Hypothalamus (tissue), 51 donors: ENCODE data around the gene DPYD.
"Not testable (repeated sequence)": the region's sequence is repeated elsewhere in the genome, so short reads cannot be mapped to it uniquely, and the experiment has no call there.

Experiments
- DNase-seq, 51 donors: peaks; one replicate each; lab custom pipeline; 2025; lab: John Stamatoyannopoulos, UW

The DPYD gene

DNA sequence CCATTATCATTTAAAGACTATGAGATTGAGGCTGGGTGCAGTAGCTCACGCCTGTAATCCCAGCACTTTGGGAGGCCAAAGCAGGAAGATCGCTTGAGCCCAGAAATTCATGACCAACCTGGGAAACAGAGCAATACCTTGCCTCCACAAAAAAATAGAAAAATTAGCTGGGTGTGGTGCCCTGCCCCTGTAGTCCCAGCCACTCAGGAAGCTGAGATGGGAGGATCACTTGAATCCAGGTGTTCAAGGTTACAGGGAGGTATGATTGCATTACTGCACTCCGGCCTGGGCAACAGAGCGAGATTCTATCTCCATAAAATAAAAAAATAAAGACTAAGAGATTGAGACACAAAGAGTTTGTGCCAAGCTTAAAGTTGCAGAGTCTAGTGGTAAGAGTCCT is 537.0 kb downstream of the DPYD start:
- DNase-seq, result no peak

DNA sequence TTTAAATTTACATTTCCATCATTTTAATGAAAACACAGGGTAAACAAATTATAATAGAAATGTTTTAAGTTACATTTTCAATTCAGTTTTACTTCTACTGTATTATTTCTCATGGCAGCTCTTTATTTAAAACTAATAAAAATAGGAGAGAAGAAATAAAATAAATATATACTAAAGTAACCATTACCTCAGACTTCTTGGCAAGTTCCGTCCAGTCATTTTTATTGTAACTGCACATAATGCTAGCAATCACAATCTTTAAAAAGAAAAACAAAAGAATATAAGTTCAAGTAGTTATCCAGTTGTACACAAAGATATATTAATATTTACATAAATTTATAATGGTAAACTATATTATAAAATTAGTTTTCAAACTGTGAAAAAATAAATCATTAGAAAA is 538.6 kb downstream of the DPYD start:
- no peak for DNase-seq

DNA sequence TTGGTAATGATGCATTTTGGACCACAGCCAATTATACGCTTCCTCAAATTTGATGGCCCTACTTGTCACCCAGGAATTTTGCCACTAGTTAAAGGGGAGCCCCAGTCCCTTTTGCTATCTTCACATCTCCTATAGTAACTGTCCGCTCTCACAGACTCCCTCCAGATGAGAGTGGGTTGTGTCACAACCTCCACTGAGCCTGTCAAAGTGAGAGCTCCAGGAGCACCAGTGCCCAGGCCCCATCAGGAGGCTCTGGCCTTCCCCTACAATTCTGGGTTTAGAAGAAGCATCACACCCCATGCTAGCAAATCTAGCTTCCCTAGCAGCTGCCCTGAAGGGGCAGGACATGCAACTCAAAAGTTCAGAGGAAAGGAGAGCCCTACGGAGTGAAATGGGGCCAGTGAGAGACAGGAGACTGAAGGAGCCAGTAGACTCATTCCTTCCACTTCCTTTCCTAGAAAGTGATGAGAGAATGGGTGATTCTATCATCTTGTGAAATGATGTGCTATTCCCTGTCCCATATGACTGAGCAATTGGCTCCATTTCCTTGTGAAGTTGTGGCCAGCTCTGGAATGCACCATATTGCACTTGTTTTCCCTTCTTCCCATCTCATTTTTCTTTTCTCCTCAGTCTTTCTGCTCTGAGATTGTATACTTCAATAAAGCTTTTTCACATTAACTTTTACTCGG is 541.3 kb downstream of the DPYD start:
- DNase-seq, result no peak

DNA sequence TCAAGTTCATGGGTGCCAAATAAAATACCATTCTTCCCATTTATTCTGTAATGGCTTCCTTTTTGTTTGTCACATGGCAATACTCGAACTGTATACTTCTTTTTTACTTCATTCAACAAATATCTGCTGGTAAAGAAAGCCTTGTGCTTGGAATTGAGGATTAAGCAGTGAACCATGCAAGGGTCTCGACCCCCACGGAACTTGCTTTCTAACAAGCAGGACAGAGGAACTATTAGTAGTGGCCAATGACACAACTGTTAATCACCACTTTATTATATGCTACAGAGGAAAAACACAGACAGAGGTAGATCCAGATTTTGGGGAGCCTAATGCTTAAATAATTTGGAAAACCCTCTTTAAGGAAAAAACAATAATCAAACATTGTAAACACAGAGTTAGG is 542.2 kb downstream of the DPYD start:
- DNase-seq, result no peak

DNA sequence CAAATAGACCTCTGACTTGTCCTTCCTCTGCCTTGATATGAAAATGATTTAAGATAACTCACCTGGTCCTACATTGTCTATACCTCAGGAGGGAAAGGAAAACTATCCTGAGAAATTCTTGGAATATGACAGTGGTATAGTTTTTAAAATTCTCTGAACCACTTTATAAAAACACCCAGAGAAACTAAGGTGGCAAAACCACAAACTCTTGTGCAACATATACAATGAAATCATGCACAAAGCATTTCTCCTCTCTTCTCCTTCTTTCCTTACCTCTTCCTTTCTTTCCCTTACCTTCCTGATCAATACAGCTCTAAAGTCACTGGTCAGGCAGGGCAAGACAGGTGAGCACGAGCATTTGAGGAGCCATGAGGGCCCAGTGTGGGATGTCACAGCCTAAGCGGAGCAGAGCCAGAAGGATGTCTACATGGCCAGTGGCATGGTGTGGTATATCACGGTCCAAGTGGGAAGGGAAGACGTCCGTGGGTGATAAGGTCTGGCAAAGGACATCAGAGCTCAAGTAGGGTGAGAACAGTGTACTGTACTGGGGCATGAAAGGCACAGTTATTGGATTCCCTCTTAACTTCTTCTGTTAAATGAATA is 543.3 kb downstream of the DPYD start:
- no peak for DNase-seq

GRCh38 chr1:97373000-97373399 is 547.8 kb downstream of the DPYD start:
- no peak for DNase-seq

- DNase-seq, result no peak
Measured at GRCh38 chr1:97372531-97372930, 548.3 kb downstream of the DPYD start.

DNA sequence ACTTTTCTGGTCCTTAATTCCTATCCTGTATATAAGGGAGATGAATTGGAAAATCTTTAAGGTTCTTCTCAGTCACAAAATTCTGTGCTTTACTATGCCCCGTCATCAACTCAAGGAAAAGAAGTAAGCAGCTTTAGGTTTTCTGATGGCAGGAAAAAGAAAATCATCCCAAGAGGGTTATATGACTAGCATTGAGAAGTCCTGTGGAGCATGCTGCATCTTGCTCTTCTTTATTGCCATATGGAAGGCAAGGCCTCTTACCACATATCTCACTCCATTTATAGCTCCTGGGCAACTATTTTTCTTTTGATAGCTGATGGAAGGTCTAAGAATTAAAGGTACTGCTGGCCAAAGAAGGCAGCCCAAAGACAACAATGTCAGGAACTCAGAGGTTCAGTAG is 552.5 kb downstream of the DPYD start:
- DNase-seq, result no peak

- DNase-seq, result no peak
Measured at GRCh38 chr1:97366984-97367383, 553.9 kb downstream of the DPYD start.

DNA sequence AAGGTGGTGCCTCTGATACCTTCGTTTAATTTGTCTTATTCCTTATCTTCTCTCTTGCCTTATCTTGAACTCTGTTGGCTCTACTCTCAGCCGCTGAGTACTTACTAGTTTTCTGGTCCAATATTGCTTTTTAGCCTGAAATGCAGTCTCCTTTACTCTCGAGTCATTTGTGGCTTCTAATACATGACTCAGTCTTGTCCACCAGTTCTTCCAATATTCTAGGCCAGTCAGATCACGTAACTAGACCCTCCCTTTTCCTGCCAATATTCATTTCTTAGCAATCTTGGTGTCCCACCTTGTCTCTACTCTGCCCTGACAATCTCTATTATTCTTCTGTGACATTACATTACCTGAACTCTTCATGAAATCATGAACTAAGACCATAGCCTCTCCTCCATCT is 555.8 kb downstream of the DPYD start:
- no peak for DNase-seq

DNA sequence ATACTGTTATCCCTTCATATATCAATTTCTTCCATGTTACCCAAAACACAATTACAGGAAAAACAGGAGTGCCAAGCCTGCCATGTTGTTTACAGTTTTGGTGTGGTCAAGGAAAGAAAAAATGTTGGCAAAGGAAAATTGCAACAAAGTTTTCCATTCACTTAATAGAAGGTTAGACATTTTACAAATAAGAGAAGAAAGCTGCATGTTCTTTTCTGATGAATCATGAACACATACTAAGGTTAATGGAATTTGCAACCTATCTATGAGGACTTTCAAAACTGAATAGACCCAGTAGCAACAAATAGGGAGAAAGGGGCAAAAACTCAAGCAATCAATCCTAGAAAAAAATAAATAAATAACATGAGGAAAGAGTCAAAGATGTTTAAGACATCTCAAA is 556.7 kb downstream of the DPYD start:
- no peak for DNase-seq

GRCh38 chr1:97356309-97356708 is 564.5 kb downstream of the DPYD start:
- no peak for DNase-seq

GRCh38 chr1:97352936-97353382 is 567.9 kb downstream of the DPYD start:
- no peak for DNase-seq

GRCh38 chr1:97351846-97352245 is 569.0 kb downstream of the DPYD start:
- DNase-seq, result no peak

GRCh38 chr1:97350662-97351061 is 570.2 kb downstream of the DPYD start:
- no peak for DNase-seq

DNA sequence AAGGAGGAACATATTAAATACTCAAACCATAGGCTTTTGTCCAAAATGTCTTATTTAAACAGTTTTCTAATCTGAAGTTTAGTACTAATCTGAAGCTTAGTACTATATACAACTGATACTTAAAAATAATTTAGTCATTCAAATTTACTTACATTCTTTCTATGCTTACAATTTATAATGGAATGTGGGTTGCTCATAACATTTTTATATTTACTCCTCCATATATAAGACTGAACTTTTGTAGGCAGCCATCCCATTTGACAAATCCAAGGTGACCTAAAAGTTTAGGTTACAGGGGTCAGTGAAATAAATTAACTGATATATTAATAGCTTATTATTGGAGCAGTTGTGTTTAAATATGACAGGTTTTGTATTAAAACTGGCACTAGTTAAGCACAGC is 570.6 kb downstream of the DPYD start:
- DNase-seq, result no peak

DNA sequence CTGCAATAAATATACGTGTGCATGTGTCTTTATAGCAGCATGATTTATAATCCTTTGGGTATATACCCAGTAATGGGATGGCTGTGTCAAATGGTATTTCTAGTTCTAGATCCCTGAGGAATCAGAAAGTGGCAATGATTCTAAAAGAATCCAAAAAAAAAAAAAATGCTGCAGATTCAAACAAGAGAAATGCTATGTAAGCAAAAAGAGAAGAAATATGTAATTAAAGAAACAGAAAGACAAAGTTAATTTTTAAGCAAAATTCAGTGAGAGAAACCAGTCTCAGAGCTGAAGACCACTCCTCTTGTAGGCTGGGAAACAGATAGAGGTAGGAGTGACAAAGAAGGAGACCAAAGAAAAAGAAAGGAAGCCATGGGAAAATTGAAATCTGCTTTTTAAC is 571.0 kb downstream of the DPYD start:
- DNase-seq, result not testable (repeated sequence)

GRCh38 chr1:97348599-97349265 is 572.1 kb downstream of the DPYD start:
- DNase-seq, result no peak

DNA sequence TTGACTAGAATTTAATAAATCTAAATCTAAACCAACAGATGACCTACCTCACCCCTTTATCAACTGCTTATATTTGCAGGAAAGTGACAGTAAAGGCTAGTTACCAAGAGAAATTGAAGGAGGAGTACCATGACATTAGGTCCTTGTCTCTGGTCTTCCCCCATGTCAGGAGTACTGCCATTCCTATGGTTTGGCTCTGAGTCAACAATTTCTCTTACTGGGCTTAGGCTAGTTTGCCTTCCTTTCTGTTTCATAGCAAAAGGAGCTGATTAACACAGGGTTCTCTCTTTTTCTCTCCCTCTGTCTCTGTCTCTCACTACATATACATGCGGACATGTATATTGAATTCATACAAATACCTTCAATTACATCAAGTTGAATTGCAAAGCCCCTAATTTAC is 579.9 kb downstream of the DPYD start:
- DNase-seq, result no peak

- DNase-seq, result no peak
Measured at GRCh38 chr1:97338347-97338746, 582.5 kb downstream of the DPYD start.

- DNase-seq, result no peak
Measured at GRCh38 chr1:97337250-97338030, 583.4 kb downstream of the DPYD start.
